ENCODE results near the gene KCNJ12.
"Not testable (repeated sequence)": the region's sequence is repeated elsewhere in the genome, so short reads cannot be mapped to it uniquely, and the experiment has no call there.

KCNJ12 gene

GRCh38 chr17:21423190-21423493 lies 47.0 kb downstream of the KCNJ12 start:
- DNase-seq, result not testable (repeated sequence)

DNA sequence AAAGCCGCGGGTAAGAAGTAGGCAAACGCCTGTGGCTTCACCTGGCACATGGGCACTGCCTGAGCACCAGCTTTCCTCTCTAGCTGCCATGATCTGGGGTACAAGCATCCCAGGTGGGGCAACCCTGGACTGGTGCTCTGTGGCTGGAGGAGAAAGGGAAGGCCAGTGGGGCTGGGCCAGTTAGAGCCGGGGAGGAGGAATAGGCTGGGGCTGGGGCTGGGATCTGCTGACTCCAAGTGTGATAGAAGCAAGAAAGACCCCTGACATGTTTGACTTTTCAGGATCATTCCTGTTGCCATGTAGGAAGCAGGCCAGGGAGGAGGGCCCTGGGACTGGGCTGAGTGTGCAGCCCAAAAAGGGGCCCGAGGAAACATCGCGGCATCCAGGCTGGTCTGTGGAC lies 48.5 kb downstream of the KCNJ12 start:
- not testable (repeated sequence) for DNase-seq

DNA sequence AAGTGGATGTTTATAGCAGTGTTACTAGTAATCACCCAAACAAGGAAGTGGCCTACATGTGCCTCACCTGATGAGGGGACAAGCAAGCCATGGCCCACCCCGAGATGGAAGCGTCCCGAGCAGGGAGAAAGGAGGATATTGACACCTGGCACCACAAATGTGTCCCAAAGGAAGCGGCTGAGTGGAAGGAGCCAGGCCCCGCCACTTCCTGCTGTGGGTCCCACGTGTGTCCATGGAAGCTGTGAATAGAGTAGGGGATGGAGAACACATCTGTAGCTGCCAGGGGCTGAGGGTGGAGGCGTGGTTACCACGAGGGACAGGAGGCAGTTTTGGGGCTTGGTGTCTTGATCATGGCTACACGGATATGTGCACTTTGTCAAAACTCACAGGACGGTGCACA lies 49.2 kb downstream of the KCNJ12 start:
- no peak for DNase-seq

DNA sequence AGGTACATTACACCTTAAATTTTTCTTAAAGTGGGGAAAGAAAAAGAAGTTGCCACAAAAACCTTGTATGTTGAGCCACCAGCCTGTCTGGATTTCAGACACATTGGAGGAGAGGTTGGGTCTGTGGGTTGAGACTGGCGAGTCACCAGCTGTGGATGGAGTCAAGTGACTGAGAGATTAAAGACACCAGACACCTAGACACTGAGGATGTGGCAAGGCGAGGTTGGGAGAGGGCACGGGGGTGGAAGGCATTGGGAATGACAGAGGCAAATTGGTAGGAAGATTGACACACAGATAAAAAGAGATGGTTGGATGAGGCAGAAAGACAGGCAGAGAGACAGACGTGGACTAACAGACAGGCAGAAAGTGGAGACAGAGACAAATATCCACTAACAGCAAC lies 49.6 kb downstream of the KCNJ12 start:
- DNase-seq, result no peak

DNA sequence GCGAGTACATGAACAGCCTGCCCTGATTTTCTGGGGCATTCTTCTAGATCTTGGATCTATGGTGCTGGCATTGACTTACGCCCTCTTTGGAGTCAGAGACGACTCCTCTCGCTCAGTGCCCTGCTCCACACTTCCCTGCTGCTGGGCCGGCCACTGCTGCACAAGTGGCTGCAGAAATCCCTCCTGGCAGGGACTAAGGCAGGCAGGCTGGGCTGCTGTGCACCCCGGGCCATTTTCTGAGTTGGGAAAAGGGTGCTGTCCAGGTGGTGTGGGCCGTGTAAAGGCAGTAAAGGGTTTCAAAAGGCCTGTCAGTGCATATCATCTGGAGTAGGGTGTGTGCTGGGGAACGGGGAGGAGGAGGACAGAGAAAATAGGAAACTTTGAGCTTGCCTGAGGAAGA lies 50.1 kb downstream of the KCNJ12 start:
- not testable (repeated sequence) for DNase-seq

- DNase-seq, result not testable (repeated sequence)
These were observed 50.7 kb downstream of the KCNJ12 start for GRCh38 chr17:21426876-21427275.

DNA sequence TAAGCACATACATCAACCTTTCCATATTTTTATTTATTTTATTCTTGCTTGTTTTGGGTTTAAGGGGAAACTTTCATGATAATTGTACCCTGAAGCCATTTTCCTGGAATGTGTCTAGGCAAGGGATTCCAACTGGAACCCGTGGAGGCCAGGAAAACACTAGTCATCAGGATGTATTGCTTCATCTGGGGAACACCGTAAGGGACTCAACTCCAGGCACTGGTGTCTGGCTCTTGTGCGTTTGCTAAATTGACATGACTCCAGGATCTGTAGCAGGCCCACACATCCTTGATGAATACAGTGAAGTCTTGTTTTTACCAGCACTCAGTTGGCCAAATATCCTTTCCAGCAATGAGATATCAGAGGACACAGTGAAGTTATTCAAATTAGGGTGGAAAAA lies 51.6 kb downstream of the KCNJ12 start:
- not testable (repeated sequence) for DNase-seq

GRCh38 chr17:21428752-21429424 lies 52.7 kb downstream of the KCNJ12 start:
- not testable (repeated sequence) for DNase-seq

GRCh38 chr17:21429921-21430628 lies 53.9 kb downstream of the KCNJ12 start:
- not testable (repeated sequence) for DNase-seq

DNA sequence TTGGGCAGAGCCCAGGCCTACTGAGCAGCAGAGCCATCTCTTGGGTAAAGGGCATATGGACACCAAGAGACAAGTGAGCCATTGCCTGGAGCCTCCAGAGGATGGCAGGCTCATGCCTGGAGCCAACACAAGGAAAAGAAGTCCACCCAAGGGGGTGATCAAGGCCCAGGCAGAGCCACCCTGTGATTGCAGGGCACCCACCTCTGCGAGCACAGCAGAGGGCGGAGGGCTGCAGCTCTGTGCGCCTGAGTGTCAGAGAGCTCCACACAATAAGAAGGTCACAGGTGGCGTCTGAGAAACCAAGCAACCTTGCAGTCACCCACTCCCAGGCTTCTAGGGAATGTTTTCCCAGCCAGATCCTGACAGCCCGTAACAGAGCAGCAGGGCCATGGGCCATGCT lies 57.8 kb downstream of the KCNJ12 start:
- not testable (repeated sequence) for DNase-seq

DNA sequence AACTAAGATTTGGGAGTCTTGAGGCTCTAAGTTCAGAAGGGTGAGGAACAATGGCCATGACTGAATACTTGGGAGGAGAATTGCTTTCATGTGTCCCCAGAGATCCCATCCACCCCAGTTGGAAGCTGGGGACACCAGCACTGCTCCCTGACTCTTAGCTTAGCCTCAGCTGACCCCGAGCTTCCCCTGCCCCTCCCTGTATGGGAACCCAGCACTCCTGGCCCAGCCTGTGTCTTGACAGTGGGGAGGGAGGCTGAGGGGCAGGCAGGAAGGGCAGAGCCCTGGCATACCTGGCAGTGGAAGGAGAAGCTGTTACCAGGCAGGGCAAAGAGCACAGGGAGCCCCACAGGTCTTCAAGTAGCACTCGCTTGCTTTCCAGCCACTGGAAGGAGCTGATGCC lies 58.8 kb downstream of the KCNJ12 start:
- DNase-seq, result not testable (repeated sequence)

GRCh38 chr17:21436481-21436880 lies 60.3 kb downstream of the KCNJ12 start:
- DNase-seq, result not testable (repeated sequence)

DNA sequence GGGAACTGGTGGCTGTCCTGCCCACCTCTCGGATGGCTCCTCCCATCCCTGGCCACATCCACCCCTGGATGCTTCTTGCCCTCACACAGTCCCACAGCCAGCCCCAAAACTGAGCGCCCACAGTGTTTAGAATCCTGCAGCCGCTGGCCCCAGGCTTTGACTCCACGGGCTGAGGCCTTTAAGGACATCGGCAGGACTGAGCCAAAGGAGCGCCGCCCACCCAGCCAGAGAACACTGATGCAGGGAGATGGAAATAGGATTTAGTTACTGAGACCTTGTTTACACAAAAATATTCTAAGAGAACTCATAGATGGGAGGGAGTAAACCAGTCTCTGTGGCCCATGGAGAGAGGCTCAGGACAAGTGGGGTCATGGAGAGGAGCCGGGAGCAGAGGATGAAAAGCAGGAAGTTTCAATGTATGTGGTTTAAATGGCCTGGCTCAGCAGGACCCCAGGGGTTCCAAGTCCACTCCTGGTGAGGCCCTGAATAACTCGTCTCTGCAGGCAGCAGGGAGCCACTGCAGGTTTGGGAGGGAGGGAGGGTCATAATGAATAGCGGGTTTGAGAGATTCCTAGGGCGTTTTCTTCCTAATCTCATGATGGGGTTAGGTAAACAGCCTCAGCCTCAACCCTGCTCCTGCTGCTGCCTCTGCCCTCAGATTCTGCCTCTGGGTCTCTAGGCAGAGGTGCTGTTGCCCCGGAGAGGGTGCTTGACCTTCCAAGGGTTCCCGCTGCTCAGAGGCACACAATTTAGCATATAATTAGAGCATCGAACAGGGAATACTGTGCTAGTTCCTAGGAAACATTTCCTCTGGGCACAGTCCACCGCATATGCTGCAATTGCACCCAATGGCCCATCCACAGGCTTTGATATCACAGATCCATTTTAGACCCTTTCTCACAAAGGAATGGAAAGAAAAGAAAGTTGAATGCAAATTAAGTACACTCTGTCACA lies 61.0 kb downstream of the KCNJ12 start:
- DNase-seq, result not testable (repeated sequence)

DNA sequence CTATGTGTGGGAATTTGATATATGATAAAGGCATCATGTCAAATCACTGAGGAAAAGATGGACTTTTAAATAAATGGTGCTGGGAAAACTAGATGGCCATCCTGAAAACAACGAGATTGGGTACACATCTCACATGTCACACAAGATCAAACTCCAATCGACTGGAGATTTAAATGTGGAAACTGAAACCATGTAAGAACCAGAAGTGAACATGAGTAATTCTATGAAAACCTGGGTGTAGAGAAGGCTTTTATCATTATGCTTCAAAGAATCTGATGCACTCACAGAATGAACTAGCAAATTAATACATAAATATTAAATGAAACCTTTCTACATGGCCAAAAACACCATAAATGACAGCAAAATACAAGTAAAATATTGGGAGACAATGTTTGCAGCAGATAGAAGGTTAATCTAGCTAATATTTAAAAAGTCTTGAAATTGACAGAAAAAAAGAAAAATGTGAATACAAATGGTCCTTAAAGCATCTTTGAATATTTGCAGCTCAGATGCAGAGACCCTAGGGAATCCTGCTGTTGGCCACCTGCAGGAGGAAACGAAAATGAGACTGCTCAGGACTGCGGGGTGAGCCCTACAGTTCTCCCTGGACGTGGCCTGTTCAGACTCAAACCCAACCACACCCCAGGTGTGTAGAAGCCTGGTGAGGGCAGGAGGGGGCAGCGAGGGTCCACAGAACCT lies 62.3 kb downstream of the KCNJ12 start:
- not testable (repeated sequence) for DNase-seq

- not testable (repeated sequence) for DNase-seq
These were observed 62.8 kb downstream of the KCNJ12 start for GRCh38 chr17:21439015-21439336.

DNA sequence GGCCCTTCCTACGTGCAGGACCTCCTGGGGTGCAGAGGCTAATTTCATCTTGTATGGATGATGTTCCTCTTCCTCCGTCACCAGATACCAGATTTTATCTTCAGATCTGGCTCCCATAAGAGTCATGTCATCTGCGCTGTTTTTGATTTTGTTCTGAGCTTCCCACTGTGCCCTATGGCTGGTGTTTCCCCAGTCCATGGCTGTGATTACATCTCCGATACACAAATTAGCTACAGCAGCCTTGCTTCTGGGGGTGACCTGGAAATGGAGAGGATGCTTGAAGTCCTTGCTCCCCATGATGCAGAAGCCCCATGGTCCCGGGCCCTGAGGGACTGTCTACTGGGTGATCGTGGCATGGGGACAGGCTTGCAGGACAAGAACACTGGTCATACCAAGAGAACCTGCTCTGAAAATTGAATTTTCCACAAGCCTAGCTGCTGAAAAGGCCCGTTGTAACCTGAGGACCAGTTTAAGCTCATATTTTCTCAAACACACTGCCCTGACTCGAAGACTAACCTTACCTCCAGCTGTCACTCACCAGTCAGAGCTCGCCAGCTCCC lies 69.0 kb downstream of the KCNJ12 start:
- no peak for DNase-seq

DNA sequence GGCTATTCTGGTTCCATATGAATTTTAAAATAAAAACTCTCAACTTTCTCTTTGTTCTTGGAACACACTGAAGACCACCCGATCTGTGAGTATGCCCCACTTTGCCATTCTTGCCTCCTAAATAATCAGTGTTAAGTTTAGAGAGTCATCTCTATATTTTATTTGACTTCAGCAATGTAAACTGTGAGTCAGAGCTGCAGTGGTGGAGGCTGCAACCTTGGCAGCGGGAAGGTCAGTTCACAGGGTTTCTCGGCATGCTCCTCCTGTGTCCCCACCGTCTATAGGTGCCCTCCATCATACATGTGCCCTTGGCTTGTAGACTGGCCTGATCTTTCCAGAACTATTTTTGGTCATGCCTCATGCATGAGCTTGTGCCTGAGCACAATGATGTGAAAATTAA lies 71.4 kb downstream of the KCNJ12 start:
- DNase-seq, result not testable (repeated sequence)

GRCh38 chr17:21449891-21450290 lies 73.7 kb downstream of the KCNJ12 start:
- not testable (repeated sequence) for DNase-seq

DNA sequence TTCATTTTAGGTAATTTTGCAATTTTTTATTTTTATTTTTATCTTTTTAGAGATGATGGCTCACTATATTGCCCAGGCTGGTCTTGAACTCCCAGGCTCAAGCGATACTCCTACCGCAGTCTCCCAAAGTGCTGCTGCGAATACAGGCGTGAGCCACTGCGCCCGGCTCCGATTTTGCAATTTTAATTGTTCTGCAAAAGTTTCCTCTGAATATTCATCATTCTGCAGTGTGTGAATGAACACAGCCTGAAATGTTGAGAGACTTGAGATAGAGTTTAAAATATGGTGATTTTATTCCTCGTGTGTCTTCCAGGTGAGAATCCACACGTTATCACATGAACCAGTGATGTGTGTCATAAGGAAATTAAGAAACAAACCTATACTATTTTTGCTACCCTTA lies 75.8 kb downstream of the KCNJ12 start:
- DNase-seq, result no peak

DNA sequence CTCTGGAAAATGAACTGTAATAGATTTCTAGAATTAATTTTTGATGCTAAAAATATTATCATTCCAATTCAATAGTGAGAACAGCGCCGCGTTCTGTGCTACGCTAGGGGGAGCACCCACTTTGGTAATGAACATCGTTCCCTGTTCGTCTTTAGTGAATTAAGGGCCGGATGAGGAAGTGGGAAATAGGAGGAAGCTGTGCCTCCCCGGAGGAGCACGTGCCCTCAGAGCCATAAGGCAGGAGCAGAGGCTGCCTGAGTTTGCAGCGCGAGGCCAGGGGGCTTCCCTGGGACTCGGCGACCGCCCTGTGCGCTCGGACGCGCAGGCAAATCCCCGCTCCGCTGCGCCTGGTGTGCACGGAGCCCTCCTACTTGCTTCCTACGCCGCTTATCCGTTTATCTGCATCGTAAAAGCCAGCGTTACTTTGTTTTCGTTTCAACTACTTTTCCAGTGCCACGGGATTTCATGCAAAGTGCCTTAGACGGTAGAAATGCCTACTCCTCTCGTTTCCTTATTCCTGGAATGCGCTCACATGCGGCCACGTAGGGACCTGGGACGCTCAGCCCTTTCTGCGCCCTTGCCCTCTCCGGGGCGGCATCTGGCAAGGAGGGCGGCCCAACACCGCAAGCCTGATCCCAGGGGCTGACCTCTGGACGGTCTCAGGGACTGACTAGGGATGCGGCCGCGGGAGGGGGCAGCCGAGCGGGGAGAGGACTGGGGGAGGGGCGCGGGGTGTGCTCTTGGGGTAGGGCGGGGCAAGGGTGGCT lies 76.4 kb downstream of the KCNJ12 start:
- peak; percentile 45 to 65 for DNase-seq

DNA sequence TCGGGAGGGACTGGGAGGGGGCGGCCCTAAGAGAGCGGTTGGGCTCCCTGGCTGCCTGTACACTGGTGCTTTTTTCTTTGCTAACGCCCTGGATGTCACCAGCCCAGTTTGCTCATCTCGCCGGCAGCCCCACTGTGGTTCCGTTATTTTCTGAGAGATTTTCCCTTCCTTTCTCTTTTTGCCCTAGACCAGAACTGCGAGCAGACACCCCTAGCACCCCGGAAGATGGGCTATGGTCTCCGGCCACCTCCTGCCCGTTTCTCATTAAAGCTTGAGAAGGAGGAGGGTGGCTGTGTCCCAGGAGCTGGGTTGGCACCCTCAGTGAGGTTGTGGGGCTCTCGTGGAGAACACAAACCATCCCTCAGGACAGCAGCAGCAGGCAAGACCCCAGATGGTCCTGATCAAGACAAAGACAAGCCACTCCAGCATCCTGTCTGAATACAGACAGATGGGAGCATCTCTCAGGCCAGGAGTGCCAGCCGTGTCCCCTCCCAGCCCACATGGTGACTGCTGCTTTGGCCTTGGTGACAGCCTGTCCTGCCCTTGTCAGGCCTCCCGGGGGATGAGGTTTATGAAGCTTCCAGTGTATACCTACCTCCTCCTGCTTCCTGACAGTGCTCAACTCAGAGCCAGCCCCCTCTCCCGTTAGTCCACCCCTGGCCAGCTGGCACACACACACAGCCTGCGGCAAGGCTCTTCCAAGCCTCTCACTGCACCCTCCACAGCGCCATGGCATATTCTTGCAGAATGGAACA lies 77.2 kb downstream of the KCNJ12 start:
- no peak for DNase-seq
